Measurements from ENCODE around the gene STK10.

GRCh38 chr5:172164769-172165212, 23.2 kb downstream of the STK10 start:
- TF ChIP-seq CTCF (optimal IDR thresholded peaks at IDR 0.05 in 1 of 3, IDR thresholded peaks at IDR 0.05 in 1 of 3, conservative IDR thresholded peaks at IDR 0.05 in 1 of 3; ENCODE audit: extremely low read depth in 1 of 3, insufficient read depth in 2 of 3, low read length in 3 of 3) (no peak), EZH2 (IDR thresholded peaks at IDR 0.05; ENCODE audit: low read length) (no peak)
